GM19193 (cell line): Measurements from ENCODE around the gene PSMA7.

Experiments used
- POLR2A ChIP-seq: IDR thresholded peaks from 4 replicates; pipeline ENCODE4 v1.6.1; 2011; ENCODE audit not compliant: insufficient read depth, insufficient read length; ENCODE audit errors: extremely low read depth

The PSMA7 gene

GRCh38 chr20:62143081-62143956 is at the start of gene PSMA7, which contains the start of gene SS18L1:
TSS of gene PSMA7 (minus strand) at chr20:62143394. CDS start at chr20:62143303, 91 bp downstream.
TSS of gene SS18L1 (plus strand) at chr20:62143769. CDS start at chr20:62143821, 52 bp downstream.
- TF ChIP-seq POLR2A, result peak; percentile 82

- TF ChIP-seq POLR2A, result no peak
Measured at GRCh38 chr20:62192635-62193034, 49.4 kb upstream of the PSMA7 start.

GRCh38 chr20:62191781-62192559 is 48.8 kb upstream of the PSMA7 start:
- TF ChIP-seq POLR2A, result no peak

- no peak for TF ChIP-seq POLR2A
Measured at GRCh38 chr20:62190639-62191411, 47.6 kb upstream of the PSMA7 start.

GRCh38 chr20:62186887-62187866 is 44.0 kb upstream of the PSMA7 start:
- no peak for TF ChIP-seq POLR2A

GRCh38 chr20:62186096-62186426 is 42.9 kb upstream of the PSMA7 start:
- no peak for TF ChIP-seq POLR2A

GRCh38 chr20:62183426-62184142 is 40.4 kb upstream of the PSMA7 start:
- TF ChIP-seq POLR2A, result no peak

- peak; percentile 99 for TF ChIP-seq POLR2A
Measured at GRCh38 chr20:62182469-62183425, 39.6 kb upstream of the PSMA7 start, which contains the start of gene MTG2. TSS of gene MTG2 (plus strand) at chr20:62183028. CDS start at chr20:62193421, 10,393 bp downstream.

GRCh38 chr20:62181808-62182207 is 38.6 kb upstream of the PSMA7 start:
- TF ChIP-seq POLR2A, result no peak

GRCh38 chr20:62179162-62179504 is 35.9 kb upstream of the PSMA7 start:
- TF ChIP-seq POLR2A, result no peak

GRCh38 chr20:62178316-62179161 is 35.3 kb upstream of the PSMA7 start:
- TF ChIP-seq POLR2A, result no peak

- TF ChIP-seq POLR2A, result no peak
Measured at GRCh38 chr20:62177307-62177706, 34.1 kb upstream of the PSMA7 start.

- no peak for TF ChIP-seq POLR2A
Measured at GRCh38 chr20:62176866-62177265, 33.7 kb upstream of the PSMA7 start.
